DMS53 (cell line): ENCODE results near the gene FRMPD4.

Experiments used
- DNase-seq: peaks from one replicate; lab custom pipeline; 2025; lab: John Stamatoyannopoulos, UW

Gene FRMPD4

GRCh38 chrX:12768491-12768890 lies 630.2 kb downstream of the FRMPD4 start:
- no peak for DNase-seq

DNA sequence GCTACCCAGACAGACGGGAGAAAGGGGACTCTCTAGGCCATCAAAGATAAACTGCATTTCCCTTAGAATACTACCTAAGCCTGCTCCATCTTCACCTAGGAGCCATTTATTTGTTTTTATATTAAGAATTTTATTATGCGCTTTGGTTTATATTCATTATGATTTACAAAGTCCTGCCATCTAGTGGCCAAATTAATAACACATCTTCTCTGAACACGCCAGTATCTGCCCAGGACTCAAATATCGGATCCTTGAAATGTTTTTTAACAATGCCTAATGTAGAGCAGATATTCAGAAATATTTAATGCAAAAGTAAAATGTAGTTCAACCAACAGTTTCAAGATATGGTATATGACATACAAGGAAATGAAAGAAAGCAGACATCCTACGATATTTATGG lies 632.2 kb downstream of the FRMPD4 start:
- DNase-seq = peak; percentile 45

DNA sequence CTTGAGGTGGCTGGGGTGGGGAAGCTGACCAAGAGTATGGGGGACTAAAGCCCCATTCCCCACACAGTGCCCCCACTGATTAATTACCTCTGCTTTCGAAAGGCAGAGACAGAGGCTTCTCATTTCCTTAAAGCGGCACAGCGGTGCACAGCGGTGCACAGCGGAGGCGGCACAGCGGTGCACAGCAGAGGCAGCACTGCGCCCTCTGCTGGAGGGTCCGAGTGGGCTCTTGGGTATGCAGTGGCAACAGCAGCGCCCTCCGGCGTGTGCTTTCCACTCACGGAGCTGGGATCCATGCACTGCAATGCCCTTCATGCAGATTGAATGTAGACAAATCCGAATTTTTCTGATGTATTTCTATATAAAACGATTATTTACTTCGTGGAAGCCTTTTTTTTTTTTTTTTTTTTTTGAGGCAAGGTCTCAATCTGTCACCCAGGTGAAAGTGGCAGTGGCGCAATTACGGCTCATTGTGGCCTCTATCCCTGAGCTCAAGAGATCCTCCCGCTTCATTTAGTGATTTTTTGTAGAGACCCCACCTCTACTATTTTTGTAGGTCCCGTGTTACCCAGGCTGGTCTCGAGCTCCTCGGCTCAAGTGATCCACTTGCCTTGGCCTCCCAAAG lies 633.3 kb downstream of the FRMPD4 start:
- peak; percentile 80 for DNase-seq
